Epithelial cell of esophagus (primary cell): Measurements from ENCODE around the gene MRPS18C.
A peak's percentile ranks its signal among the peaks of the same experiment; 100 is the strongest.
"Not testable (repeated sequence)": the region's sequence is repeated elsewhere in the genome, so short reads cannot be mapped to it uniquely, and the experiment has no call there.

Experiments
- DNase-seq: peaks from one replicate; pipeline ENCODE4 v3.0.0; 2010; ENCODE audit warnings: low read depth
- H3K4me3 ChIP-seq: 2 replicates; pipeline ENCODE4 v1.5.1; 2011; ENCODE audit warnings: mild to moderate bottlenecking, low read length, control low read depth
- TF ChIP-seq, protein P1 (sequence below): IDR thresholded peaks from 2 replicates; pipeline ENCODE4 v1.5.1; 2011; ENCODE audit warnings: low read depth, mild to moderate bottlenecking, low read length, control low read depth, inconsistent platforms; ENCODE audit not compliant: insufficient read depth; ENCODE audit errors: missing control alignments

The MRPS18C gene

DNA sequence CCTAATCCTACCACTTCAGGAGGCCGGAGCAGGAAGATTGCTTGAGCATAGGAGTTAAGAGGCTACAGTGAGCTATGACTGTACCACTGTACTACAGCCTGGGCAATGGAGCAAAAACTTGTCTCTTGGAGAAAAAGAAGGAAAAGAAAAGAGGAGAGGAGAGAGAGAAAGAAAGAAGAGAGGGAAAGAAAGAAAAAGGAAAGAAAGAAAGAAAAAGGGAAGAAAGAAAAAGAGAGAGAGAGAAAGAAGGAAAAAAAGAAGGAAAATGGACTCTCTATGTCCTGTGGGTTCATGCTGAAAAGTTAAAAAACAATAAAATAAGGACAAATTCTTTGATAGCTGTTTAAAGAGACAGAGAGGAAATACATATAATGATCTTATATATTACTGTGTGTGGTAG lies 42.3 kb downstream of the MRPS18C start:
- TF ChIP-seq, protein P1, sequence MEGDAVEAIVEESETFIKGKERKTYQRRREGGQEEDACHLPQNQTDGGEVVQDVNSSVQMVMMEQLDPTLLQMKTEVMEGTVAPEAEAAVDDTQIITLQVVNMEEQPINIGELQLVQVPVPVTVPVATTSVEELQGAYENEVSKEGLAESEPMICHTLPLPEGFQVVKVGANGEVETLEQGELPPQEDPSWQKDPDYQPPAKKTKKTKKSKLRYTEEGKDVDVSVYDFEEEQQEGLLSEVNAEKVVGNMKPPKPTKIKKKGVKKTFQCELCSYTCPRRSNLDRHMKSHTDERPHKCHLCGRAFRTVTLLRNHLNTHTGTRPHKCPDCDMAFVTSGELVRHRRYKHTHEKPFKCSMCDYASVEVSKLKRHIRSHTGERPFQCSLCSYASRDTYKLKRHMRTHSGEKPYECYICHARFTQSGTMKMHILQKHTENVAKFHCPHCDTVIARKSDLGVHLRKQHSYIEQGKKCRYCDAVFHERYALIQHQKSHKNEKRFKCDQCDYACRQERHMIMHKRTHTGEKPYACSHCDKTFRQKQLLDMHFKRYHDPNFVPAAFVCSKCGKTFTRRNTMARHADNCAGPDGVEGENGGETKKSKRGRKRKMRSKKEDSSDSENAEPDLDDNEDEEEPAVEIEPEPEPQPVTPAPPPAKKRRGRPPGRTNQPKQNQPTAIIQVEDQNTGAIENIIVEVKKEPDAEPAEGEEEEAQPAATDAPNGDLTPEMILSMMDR, result no peak
- no peak for DNase-seq
- H3K4me3 ChIP-seq, result no peak overlapping the region

DNA sequence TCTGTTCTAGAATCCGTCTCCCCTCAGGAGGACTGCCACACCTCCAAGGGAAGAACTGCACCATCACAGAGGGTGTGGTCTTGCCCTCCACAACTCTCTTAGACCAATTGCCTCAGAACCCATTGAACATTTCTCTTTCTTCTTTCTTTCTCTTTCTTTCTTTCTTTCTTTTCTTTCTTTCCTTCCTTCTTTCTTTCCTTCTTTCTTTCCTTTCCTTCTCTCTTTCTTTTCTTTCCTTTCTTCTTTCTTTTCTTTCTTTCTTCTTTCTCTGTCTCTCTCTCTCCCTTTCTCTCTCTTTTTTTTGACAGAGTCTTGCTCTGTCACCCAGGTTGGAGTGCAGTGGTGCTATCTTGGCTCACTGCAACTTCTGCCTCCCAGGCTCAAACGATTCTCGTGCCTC lies 45.8 kb downstream of the MRPS18C start:
- not testable (repeated sequence) for H3K4me3 ChIP-seq

DNA sequence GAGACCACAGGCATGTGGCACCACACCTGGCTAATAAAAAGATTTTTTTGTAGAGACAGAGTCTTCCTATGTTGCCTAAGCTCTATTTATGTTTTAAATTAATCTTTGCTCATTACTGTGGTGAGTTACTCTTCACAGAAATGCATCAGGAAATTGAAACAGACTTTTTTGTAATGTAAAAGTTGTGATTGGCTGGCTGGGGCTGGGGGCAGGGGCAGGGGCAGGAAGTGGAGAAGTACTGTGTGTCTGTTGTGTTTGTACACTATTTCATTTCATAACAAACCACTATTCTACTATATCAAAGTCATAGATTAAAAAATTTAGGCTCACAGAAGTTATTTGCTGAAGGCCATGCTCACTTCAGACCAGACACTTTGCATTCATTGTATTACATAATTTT lies 48.1 kb downstream of the MRPS18C start:
- TF ChIP-seq, protein P1, result no peak
- H3K4me3 ChIP-seq, result no peak overlapping the region
- no peak for DNase-seq

More for the DNA sequence above, 45.8 kb downstream of the MRPS18C start:
- not testable (repeated sequence) for DNase-seq

DNA sequence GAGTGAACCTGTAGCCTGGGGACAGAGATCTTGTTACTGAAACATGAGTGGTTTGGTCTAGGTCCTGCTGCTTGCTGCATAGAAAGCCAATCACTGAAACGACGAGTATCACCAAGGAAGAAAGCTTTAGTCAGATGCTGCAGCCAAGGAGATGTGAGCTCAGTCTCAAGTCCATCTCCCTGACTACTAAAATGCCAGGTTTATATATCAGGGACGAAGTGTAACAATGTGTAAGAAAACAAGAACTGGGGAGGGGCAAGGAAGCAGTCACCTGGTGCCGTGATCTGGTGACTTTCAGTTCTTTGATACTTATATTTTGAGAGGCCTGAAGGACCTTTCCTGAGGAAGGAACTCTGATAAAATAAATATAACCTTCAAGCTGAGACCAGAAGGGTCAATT lies 48.6 kb downstream of the MRPS18C start:
- DNase-seq, result no peak
- TF ChIP-seq, protein P1, result no peak
- H3K4me3 ChIP-seq, result no peak overlapping the region

DNA sequence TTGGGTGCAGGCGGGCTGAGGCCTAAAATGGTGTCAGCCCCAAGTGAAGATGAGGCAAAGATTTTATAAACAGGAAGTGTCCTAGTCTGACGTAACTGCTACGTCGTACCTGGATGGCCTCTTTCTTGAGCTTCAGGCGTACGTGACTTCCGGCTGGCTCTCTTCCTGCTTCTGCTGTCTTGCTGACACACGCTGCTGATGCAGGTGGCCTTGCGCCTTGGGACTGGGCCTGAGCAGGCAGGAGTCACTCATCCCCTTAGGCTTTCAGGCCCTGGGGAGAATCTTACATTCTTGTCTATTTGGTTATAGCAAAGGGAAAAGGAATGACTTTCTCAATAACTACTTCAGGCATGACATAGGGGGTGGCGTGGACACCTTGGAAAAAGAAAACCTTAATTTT lies 49.1 kb downstream of the MRPS18C start:
- TF ChIP-seq, protein P1, result no peak
- no peak for DNase-seq
- no peak overlapping the region for H3K4me3 ChIP-seq

DNA sequence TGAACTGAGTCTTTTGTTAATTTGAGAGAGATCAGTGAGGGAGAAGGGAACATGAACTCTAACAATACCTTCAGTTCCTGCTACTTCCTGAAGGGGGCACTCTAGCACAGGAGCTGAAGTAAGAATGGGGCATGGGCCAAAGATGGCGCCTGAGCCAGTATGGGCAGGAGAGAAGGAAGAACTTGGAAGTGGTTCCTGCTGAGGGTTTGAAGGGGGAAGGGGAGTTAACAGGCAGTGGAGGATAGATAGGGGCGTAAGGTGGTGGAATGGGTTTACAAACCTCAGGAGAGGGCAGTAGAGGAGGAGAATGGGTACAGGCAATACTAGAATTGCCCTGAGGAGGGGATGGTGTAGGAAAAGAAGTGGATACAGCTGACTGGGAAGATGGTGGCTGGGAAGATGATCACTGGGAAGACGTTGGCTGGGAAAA lies 53.3 kb downstream of the MRPS18C start:
- H3K4me3 ChIP-seq, result not testable (repeated sequence)
- DNase-seq, result peak; percentile 71
- TF ChIP-seq, protein P1, result peak; percentile 72

DNA sequence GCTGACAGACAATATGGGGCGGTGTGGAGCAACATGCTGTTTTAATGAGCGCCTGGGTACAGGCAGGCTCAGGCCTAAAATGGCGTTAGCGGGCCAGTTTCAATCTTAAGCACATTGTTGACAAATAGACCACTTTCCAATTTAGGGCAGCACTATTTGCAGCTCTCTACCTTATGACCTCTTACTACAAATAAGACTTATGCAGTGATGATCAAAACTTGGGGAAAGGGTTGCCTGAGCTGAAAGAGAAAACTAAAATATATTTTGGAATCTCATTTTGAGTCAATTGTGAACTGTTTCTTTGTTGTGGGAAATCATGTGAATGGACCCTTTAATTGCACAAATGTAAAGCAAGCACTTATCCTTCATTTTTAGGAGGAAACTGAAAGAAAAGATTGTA lies 54.6 kb downstream of the MRPS18C start:
- TF ChIP-seq, protein P1, result no peak
- DNase-seq, result no peak
- no peak overlapping the region for H3K4me3 ChIP-seq
